HCT116 (cell line): ENCODE results near the gene IL10RB.

Source experiments
- EZH2phosphoT487 ChIP-seq: fragments of 200-600 bp; IDR thresholded peaks from 2 replicates; pipeline ENCODE4 v1.6.1; 2018; ENCODE audit warnings: antibody characterized with exemption, borderline replicate concordance
- JUND ChIP-seq: IDR thresholded peaks from 2 replicates; pipeline ENCODE4 v1.6.1; 2012
- POLR2A ChIP-seq: IDR thresholded peaks from 2 replicates; pipeline ENCODE4 v1.7.0; 2011; ENCODE audit warnings: borderline replicate concordance; ENCODE audit not compliant: insufficient read depth, insufficient read length; ENCODE audit errors: extremely low read depth
- YY1 ChIP-seq: IDR thresholded peaks from 2 replicates; pipeline ENCODE4 v1.6.1; 2011; ENCODE audit warnings: low read length, low read depth, moderate library complexity, mild to moderate bottlenecking; ENCODE audit not compliant: insufficient replicate concordance; ENCODE audit errors: extremely low read depth
- ZNF274 ChIP-seq: fragments of 200-500 bp; sonication (Bioruptor generic); IDR thresholded peaks from 2 replicates; pipeline ENCODE4 v1.6.1; 2014; ENCODE audit warnings: mild to moderate bottlenecking, low read depth, low read length, inconsistent platforms
- TF ChIP-seq, protein P1 (sequence below), 3 experiments: fragments of 200-600 bp in 1 of 3; sonication (generic) in 1 of 3; IDR thresholded peaks in 2 of 3; conservative IDR thresholded peaks in 1 of 3; 2 replicates each; pipeline ENCODE4 v1.5.1; 2012 to 2017; ENCODE audit warnings: low read depth in 2 of 3, low read length in 2 of 3, antibody characterized with exemption in 1 of 3, borderline replicate concordance in 1 of 3, control low read depth in 1 of 3, mild to moderate bottlenecking in 1 of 3, mixed read lengths in 1 of 3, mixed run types in 1 of 3, moderate library complexity in 1 of 3; ENCODE audit not compliant: insufficient read depth in 1 of 3
- TF ChIP-seq, protein P2 (sequence below): IDR thresholded peaks from 2 replicates; pipeline ENCODE4 v1.6.1; 2012; ENCODE audit warnings: low read depth
- TF ChIP-seq, protein P3 (sequence below): IDR thresholded peaks from 2 replicates; pipeline ENCODE4 v1.6.1; 2012

DNA sequence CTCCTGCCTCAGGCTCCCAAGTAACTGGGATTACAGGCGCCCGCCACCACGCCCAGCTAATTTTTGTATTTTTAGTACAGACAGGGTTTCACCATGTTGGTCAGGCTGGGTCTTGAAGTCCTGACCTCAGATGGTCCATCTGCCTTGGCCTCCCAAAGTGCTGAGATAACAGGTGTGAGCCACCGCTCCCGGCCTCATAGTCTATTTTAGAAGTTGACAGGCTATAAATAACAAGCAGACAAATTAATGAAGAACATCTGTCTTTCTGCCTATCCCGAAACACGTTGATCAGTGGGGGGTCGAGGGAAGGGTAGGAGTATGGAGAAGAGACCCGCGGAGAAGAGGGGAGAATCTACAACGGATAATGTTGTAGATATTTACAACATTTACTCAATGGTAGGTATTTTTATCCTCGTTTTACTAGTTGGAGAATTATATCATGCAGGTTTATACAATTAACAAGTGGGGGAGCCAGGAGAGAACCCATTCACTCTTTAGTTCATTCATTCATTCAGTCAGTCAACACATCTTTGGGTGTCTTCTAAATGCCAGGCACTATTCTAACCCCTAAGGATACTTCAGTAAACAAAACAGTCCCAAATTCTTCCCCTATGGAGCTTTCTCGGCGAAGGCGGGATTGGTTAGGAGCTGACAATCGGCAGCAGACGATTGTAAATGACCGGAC is 36.9 kb upstream of the IL10RB start:
- no peak for TF ChIP-seq POLR2A
- TF ChIP-seq ZNF274 = no peak
- TF ChIP-seq, protein P1, sequence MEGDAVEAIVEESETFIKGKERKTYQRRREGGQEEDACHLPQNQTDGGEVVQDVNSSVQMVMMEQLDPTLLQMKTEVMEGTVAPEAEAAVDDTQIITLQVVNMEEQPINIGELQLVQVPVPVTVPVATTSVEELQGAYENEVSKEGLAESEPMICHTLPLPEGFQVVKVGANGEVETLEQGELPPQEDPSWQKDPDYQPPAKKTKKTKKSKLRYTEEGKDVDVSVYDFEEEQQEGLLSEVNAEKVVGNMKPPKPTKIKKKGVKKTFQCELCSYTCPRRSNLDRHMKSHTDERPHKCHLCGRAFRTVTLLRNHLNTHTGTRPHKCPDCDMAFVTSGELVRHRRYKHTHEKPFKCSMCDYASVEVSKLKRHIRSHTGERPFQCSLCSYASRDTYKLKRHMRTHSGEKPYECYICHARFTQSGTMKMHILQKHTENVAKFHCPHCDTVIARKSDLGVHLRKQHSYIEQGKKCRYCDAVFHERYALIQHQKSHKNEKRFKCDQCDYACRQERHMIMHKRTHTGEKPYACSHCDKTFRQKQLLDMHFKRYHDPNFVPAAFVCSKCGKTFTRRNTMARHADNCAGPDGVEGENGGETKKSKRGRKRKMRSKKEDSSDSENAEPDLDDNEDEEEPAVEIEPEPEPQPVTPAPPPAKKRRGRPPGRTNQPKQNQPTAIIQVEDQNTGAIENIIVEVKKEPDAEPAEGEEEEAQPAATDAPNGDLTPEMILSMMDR (IDR thresholded peaks at IDR 0.05 in 2 of 3, conservative IDR thresholded peaks at IDR 0.05 in 1 of 3; ENCODE audit: borderline replicate concordance in 1 of 3, insufficient read depth in 1 of 3, low read depth in 2 of 3, low read length in 2 of 3) = no peak
- TF ChIP-seq EZH2phosphoT487 = no peak
- TF ChIP-seq YY1 = no peak
- no peak for TF ChIP-seq JUND
- TF ChIP-seq, protein P2, sequence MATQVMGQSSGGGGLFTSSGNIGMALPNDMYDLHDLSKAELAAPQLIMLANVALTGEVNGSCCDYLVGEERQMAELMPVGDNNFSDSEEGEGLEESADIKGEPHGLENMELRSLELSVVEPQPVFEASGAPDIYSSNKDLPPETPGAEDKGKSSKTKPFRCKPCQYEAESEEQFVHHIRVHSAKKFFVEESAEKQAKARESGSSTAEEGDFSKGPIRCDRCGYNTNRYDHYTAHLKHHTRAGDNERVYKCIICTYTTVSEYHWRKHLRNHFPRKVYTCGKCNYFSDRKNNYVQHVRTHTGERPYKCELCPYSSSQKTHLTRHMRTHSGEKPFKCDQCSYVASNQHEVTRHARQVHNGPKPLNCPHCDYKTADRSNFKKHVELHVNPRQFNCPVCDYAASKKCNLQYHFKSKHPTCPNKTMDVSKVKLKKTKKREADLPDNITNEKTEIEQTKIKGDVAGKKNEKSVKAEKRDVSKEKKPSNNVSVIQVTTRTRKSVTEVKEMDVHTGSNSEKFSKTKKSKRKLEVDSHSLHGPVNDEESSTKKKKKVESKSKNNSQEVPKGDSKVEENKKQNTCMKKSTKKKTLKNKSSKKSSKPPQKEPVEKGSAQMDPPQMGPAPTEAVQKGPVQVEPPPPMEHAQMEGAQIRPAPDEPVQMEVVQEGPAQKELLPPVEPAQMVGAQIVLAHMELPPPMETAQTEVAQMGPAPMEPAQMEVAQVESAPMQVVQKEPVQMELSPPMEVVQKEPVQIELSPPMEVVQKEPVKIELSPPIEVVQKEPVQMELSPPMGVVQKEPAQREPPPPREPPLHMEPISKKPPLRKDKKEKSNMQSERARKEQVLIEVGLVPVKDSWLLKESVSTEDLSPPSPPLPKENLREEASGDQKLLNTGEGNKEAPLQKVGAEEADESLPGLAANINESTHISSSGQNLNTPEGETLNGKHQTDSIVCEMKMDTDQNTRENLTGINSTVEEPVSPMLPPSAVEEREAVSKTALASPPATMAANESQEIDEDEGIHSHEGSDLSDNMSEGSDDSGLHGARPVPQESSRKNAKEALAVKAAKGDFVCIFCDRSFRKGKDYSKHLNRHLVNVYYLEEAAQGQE = no peak
- TF ChIP-seq, protein P3, sequence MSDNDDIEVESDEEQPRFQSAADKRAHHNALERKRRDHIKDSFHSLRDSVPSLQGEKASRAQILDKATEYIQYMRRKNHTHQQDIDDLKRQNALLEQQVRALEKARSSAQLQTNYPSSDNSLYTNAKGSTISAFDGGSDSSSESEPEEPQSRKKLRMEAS = no peak
